Endothelial cell of umbilical vein (primary cell): ENCODE results near the gene TMC4.

Experiments
- EZH2 ChIP-seq: IDR thresholded peaks from 2 replicates; pipeline ENCODE4 v1.6.1; 2012; ENCODE audit warnings: borderline replicate concordance, low read depth, mild to moderate bottlenecking, moderate library complexity, low read length, inconsistent platforms; ENCODE audit not compliant: severe bottlenecking
- GATA2 ChIP-seq: IDR thresholded peaks from 2 replicates; pipeline ENCODE4 v1.7.0; 2011; ENCODE audit warnings: low read depth, mild to moderate bottlenecking, moderate library complexity, mixed read lengths, low read length; ENCODE audit not compliant: insufficient read length, insufficient read depth
- JUN ChIP-seq: IDR thresholded peaks from 2 replicates; pipeline ENCODE4 v1.6.1; 2011; ENCODE audit warnings: borderline replicate concordance, low read depth; ENCODE audit not compliant: insufficient read length, insufficient read depth
- MYC ChIP-seq: IDR thresholded peaks from one replicate; pipeline ENCODE4 v1.6.1; 2011; ENCODE audit warnings: mild to moderate bottlenecking, low read depth, low read length
- POLR2A ChIP-seq: IDR thresholded peaks from 2 replicates; pipeline ENCODE4 v1.6.1; 2012; ENCODE audit warnings: low read depth, mild to moderate bottlenecking, control low read depth, low read length
- POLR2AphosphoS5 ChIP-seq: IDR thresholded peaks from 2 replicates; pipeline ENCODE4 v1.6.1; 2012; ENCODE audit warnings: low read depth, mild to moderate bottlenecking, control low read depth, low read length, moderate library complexity; ENCODE audit not compliant: insufficient read depth
- TF ChIP-seq, protein P1 (sequence below), 2 donors: IDR thresholded peaks; 1 replicate in 1 of 2; 2 replicates in 1 of 2; pipeline ENCODE4 v1.5.1; 2011; ENCODE audit warnings: low read length in 2 of 2, mild to moderate bottlenecking in 2 of 2, moderate library complexity in 2 of 2, control low read depth in 1 of 2, inconsistent platforms in 1 of 2, low read depth in 1 of 2; ENCODE audit not compliant: insufficient read depth in 1 of 2; ENCODE audit errors: extremely low read depth in 1 of 2
- TF ChIP-seq, protein P2 (sequence below): IDR thresholded peaks from 2 replicates; pipeline ENCODE4 v1.6.1; 2011; ENCODE audit not compliant: insufficient read depth, insufficient read length

DNA sequence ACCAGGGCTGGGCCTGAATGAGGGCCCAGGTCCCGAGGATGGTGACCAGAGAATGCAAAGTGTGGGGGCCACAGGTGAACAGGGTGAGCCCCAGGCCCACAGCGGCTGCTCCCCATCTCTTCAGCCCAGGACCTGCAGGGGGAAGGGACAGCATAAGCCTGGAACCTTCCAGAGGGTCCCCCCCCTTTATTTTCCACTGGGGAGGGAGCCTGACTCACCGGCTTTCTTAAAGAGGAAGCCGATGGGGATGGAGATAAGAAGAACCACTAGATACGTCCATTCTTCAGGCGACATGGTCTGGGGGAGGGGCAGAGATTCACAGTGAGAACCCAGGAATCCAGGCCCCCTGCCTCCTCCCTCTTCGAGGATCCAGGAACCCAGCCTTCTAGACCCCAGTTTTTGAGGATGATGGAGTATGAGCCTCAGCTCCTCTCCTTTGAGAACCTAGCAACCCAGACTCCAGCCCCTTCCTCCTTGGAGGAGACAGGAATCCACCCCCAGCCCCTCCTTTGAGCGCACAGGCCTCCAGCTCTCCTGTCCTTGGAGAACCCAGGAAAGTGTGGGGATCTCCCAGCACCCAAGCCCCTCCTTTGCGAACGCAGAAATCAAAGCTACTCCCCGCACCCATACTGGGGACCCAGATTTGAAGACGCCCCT is 15.4 kb upstream of the TMC4 start:
- TF ChIP-seq POLR2AphosphoS5 (peak; percentile 61), POLR2A (peak; percentile 52), EZH2 (no peak), GATA2 (peak; percentile 99), MYC (no peak), JUN (peak; percentile 28)
- TF ChIP-seq, protein P1, sequence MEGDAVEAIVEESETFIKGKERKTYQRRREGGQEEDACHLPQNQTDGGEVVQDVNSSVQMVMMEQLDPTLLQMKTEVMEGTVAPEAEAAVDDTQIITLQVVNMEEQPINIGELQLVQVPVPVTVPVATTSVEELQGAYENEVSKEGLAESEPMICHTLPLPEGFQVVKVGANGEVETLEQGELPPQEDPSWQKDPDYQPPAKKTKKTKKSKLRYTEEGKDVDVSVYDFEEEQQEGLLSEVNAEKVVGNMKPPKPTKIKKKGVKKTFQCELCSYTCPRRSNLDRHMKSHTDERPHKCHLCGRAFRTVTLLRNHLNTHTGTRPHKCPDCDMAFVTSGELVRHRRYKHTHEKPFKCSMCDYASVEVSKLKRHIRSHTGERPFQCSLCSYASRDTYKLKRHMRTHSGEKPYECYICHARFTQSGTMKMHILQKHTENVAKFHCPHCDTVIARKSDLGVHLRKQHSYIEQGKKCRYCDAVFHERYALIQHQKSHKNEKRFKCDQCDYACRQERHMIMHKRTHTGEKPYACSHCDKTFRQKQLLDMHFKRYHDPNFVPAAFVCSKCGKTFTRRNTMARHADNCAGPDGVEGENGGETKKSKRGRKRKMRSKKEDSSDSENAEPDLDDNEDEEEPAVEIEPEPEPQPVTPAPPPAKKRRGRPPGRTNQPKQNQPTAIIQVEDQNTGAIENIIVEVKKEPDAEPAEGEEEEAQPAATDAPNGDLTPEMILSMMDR (IDR thresholded peaks at IDR 0.05; ENCODE audit: extremely low read depth in 1 of 2, insufficient read depth in 1 of 2, low read depth in 1 of 2, low read length in 2 of 2) = no peak
- TF ChIP-seq, protein P2, sequence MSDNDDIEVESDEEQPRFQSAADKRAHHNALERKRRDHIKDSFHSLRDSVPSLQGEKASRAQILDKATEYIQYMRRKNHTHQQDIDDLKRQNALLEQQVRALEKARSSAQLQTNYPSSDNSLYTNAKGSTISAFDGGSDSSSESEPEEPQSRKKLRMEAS = no peak
